ENCODE measurements around the gene ISOC2. TPM values are rescaled to one million over a fixed set of nuclear protein-coding genes. Genes with fewer than 3 reads are reported as not detected.

The ISOC2 gene
- total and polyA plus RNA-seq, 9 of the 15 experiments (the other 6 are each of a cell fraction or from before 2014, with no cell fraction given) = 1.2 to 229 (median 58.3) TPM

- Histone ChIP-seq H3K27me3 (ENCODE audit: control insufficient read depth in 2 of 2, insufficient read depth in 2 of 2, low read length in 2 of 2) (peaks cover 0 to 5% of the 10 kb centered on the region in 2 experiments; a peak in 3 of 5 replicates), H3K4me1 (replicated peaks in 1 of 2; ENCODE audit: control insufficient read depth in 2 of 2, insufficient read depth in 2 of 2, low read length in 2 of 2) (peaks cover 9 to 67% of the 10 kb centered on the region in 2 experiments), H2AFZ (ENCODE audit: low read depth, low read length) (no peak overlapping the region), H3K79me2 (ENCODE audit: control insufficient read depth, insufficient read depth, low read length) (peaks cover 24% of the 10 kb centered on the region), H3K9me1 (ENCODE audit: control insufficient read depth, insufficient read depth, low read length) (no peaks in the 10 kb centered on the region), H3K36me3 (ENCODE audit: control insufficient read depth, insufficient read depth, low read length) (peaks cover 37% of the 10 kb centered on the region; the same call in 2 of the 3 replicates), H3K9me3 (replicated peaks; ENCODE audit: control insufficient read depth, insufficient read depth, low read depth, low read length) (no peaks in the 10 kb centered on the region), H3K9ac (ENCODE audit: insufficient read depth in 1 of 2, low read depth in 2 of 2, low read length in 2 of 2) (peak overlapping the region in 1 of 2 experiments; percentile 26; a peak in 1 of 4 replicates), H3K4me3 (no peak overlapping the region), H4K20me1 (replicated peaks; ENCODE audit: control insufficient read depth, insufficient read depth, low read length) (no peaks in the 10 kb centered on the region; the same call in 1 of the 2 replicates), H3K4me2 (ENCODE audit: insufficient read depth, low read length) (no peak overlapping the region), H3K27ac (ENCODE audit: extremely low read depth, low read depth, low read length) (no peak overlapping the region)
- BruUV-seq (replicated peaks) = no TSS peak
- in situ Hi-C loops (cut with MboI) = no loop called here
- CTCF ChIA-PET (ENCODE audit: low intra/inter-chr PET ratio) = interaction anchor here (0.5 kb wide), 1 partner anchor 229 kb away, joined by 3 read pairs; no protein-coding TSS in a partner anchor
- 39% methylated on average over 8 of the region's 14 CpGs for WGBS (ENCODE audit: insufficient coverage, low coverage, missing lambda C conversion rate)
- POLR2A ChIA-PET = interaction anchor here (0.6 kb wide), 1 partner anchor 18 kb away, joined by 3 read pairs; no protein-coding TSS in a partner anchor
- FAIRE-seq (peak; percentile 32), ATAC-seq (peak; percentile 65), DNase-seq (ENCODE audit: extremely low read depth in 1 of 4, low spot score in 3 of 4) (peak in 3 of 4 experiments; percentile 49 to 77 (median 59))
- intact Hi-C loops (cut with micrococcal nuclease) = loop anchor here (5.0 kb wide), 1 partner anchor 68 kb away; the partner anchor contains the start of gene RPL28
- TF ChIP-seq MEIS2 (IDR thresholded peaks at IDR 0.05; ENCODE audit: partially characterized antibody) = peak; percentile 57
- peak; percentile 60 for TF ChIP-seq PKNOX1 (IDR thresholded peaks at IDR 0.05)
- TF ChIP-seq TCF7L2 (IDR thresholded peaks at IDR 0.05; ENCODE audit: low read depth, low read length) = no peak
- peak; percentile 77 to 81 (median 78) for TF ChIP-seq CTCF (IDR thresholded peaks at IDR 0.05 in 2 of 3, conservative IDR thresholded peaks at IDR 0.05 in 1 of 3; ENCODE audit: insufficient read depth in 2 of 3, low read depth in 1 of 3, low read length in 3 of 3)
- no peak for TF ChIP-seq ZFPM2 (CRISPR knock-in tag; IDR thresholded peaks at IDR 0.05)
- TF ChIP-seq CTBP1 (IDR thresholded peaks at IDR 0.05; ENCODE audit: borderline replicate concordance) = 0 out of 2 replicates have a peak, but pooled peaks have one; percentile 19
- 0 out of 2 replicates have a peak, but pooled peaks have one; percentile 1 for TF ChIP-seq POLR2G (IDR thresholded peaks at IDR 0.05; ENCODE audit: low read depth, low read length)
- TF ChIP-seq RAD21 (CRISPR knock-in tag; conservative IDR thresholded peaks at IDR 0.05 in 1 of 2, IDR thresholded peaks at IDR 0.05 in 1 of 2) = peak in 1 of 2 experiments; percentile 57; a peak in 3 of 4 replicates
- 0 out of 3 replicates have a peak, but pooled peaks of 1 of the 2 experiments have one; percentile 15 for TF ChIP-seq CBX3 (IDR thresholded peaks at IDR 0.05; ENCODE audit: borderline replicate concordance in 1 of 2, low read length in 2 of 2)
- TF ChIP-seq E2F8 (IDR thresholded peaks at IDR 0.05; ENCODE audit: low read depth, partially characterized antibody) = no peak
- peak; percentile 9; the same call in 1 of the 2 replicates for TF ChIP-seq KLF16 (IDR thresholded peaks at IDR 0.05)
- no peak for TF ChIP-seq SMARCB1 (IDR thresholded peaks at IDR 0.05; ENCODE audit: insufficient read length, low read depth)
- peak; percentile 65 for TF ChIP-seq SMC3 (conservative IDR thresholded peaks at IDR 0.05; ENCODE audit: insufficient read depth, low read depth, low read length)
- 0 out of 2 replicates have a peak, but pooled peaks have one; percentile 6 for TF ChIP-seq HCFC1 (IDR thresholded peaks at IDR 0.05; ENCODE audit: low read depth, low read length)
- no peak for TF ChIP-seq KAT7 (CRISPR knock-in tag; IDR thresholded peaks at IDR 0.05; ENCODE audit: borderline replicate concordance)
Measured at GRCh38 chr19:55454787-55455243, 6.6 kb downstream of the ISOC2 start.
